HG03135 (cell line): ENCODE data around the gene TENM3.

Source experiments
- ATAC-seq: cut with Tn5 transposase; IDR thresholded peaks from one replicate; pipeline ENCODE4 v1.9.1; 2021; ENCODE audit warnings: mild to moderate bottlenecking, moderate library complexity; ENCODE audit not compliant: unreplicated experiment

The TENM3 gene

GRCh38 chr4:182286035-182286434 lies 42.8 kb downstream of the TENM3 start:
- ATAC-seq = no peak

- no peak for ATAC-seq
Measured at GRCh38 chr4:182286931-182287330, 43.7 kb downstream of the TENM3 start.

GRCh38 chr4:182288534-182288933 lies 45.3 kb downstream of the TENM3 start:
- no peak for ATAC-seq

GRCh38 chr4:182289809-182290208 lies 46.6 kb downstream of the TENM3 start:
- no peak for ATAC-seq

GRCh38 chr4:182291175-182291574 lies 48.0 kb downstream of the TENM3 start:
- no peak for ATAC-seq

- no peak for ATAC-seq
Measured at GRCh38 chr4:182291597-182292270, 48.5 kb downstream of the TENM3 start.

GRCh38 chr4:182292612-182293011 lies 49.4 kb downstream of the TENM3 start:
- ATAC-seq = no peak

GRCh38 chr4:182293691-182294255 lies 50.6 kb downstream of the TENM3 start:
- no peak for ATAC-seq

- ATAC-seq = no peak
Measured at GRCh38 chr4:182294451-182294850, 51.2 kb downstream of the TENM3 start.

GRCh38 chr4:182297659-182298058 lies 54.5 kb downstream of the TENM3 start:
- ATAC-seq = no peak

- no peak for ATAC-seq
Measured at GRCh38 chr4:182301736-182302135, 58.5 kb downstream of the TENM3 start.

GRCh38 chr4:182303847-182304246 lies 60.6 kb downstream of the TENM3 start:
- no peak for ATAC-seq

GRCh38 chr4:182306792-182307507 lies 63.7 kb downstream of the TENM3 start:
- no peak for ATAC-seq

- no peak for ATAC-seq
Measured at GRCh38 chr4:182307746-182308145, 64.5 kb downstream of the TENM3 start.

GRCh38 chr4:182309877-182310276 lies 66.7 kb downstream of the TENM3 start:
- no peak for ATAC-seq

- no peak for ATAC-seq
Measured at GRCh38 chr4:182310316-182310715, 67.1 kb downstream of the TENM3 start.

- ATAC-seq = no peak
Measured at GRCh38 chr4:182310962-182311361, 67.8 kb downstream of the TENM3 start.

GRCh38 chr4:182314537-182314936 lies 71.3 kb downstream of the TENM3 start:
- ATAC-seq = no peak

- ATAC-seq = no peak
Measured at GRCh38 chr4:182318256-182318655, 75.1 kb downstream of the TENM3 start.

- ATAC-seq = no peak
Measured at GRCh38 chr4:182320092-182320491, 76.9 kb downstream of the TENM3 start.

GRCh38 chr4:182320580-182320979 lies 77.4 kb downstream of the TENM3 start:
- ATAC-seq = no peak

GRCh38 chr4:182324282-182324681 lies 81.1 kb downstream of the TENM3 start:
- ATAC-seq = no peak
